Osteocyte (in vitro differentiated cells): ENCODE measurements around the gene MGARP. TPM values are rescaled to one million over a fixed set of nuclear protein-coding genes. Genes with fewer than 3 reads are reported as not detected.

Source experiments
- DNase-seq: peaks from one replicate; pipeline ENCODE4 v3.0.0; 2021; ENCODE audit warnings: mixed read lengths; ENCODE audit not compliant: unreplicated experiment; ENCODE audit errors: extremely low spot score
- H3K27ac Mint-ChIP-seq: one replicate; pipeline ENCODE4 v1.8.0; 2021; ENCODE audit warnings: mild to moderate bottlenecking, mixed read lengths; ENCODE audit not compliant: unreplicated experiment
- H3K27me3 Mint-ChIP-seq: one replicate; pipeline ENCODE4 v1.8.0; 2021; ENCODE audit warnings: mixed read lengths; ENCODE audit not compliant: unreplicated experiment
- H3K36me3 Mint-ChIP-seq: one replicate; pipeline ENCODE4 v1.8.0; 2021; ENCODE audit warnings: mixed read lengths; ENCODE audit not compliant: unreplicated experiment
- H3K4me1 Mint-ChIP-seq: one replicate; pipeline ENCODE4 v1.8.0; 2021; ENCODE audit warnings: mixed read lengths; ENCODE audit not compliant: unreplicated experiment
- H3K4me3 Mint-ChIP-seq: one replicate; pipeline ENCODE4 v1.8.0; 2021; ENCODE audit warnings: mild to moderate bottlenecking, moderate library complexity, mixed read lengths; ENCODE audit not compliant: unreplicated experiment
- H3K9me3 Mint-ChIP-seq: one replicate; pipeline ENCODE4 v1.8.0; 2021; ENCODE audit warnings: mixed read lengths; ENCODE audit not compliant: unreplicated experiment
- total RNA-seq: library from RNA; stranded (reverse); gene quantifications from 2 replicates; pipeline ENCODE4 v1.2.1, GENCODE V29; 2021
- TF ChIP-seq, protein P1 (sequence below): fragments of 200-600 bp; sonication (generic); IDR thresholded peaks from 2 replicates; pipeline ENCODE4 v1.5.0; 2021; ENCODE audit warnings: antibody characterized with exemption, mild to moderate bottlenecking, moderate library complexity

MGARP gene
- total RNA-seq, 1 donor from 2014 or later, result 5.2 TPM

DNA sequence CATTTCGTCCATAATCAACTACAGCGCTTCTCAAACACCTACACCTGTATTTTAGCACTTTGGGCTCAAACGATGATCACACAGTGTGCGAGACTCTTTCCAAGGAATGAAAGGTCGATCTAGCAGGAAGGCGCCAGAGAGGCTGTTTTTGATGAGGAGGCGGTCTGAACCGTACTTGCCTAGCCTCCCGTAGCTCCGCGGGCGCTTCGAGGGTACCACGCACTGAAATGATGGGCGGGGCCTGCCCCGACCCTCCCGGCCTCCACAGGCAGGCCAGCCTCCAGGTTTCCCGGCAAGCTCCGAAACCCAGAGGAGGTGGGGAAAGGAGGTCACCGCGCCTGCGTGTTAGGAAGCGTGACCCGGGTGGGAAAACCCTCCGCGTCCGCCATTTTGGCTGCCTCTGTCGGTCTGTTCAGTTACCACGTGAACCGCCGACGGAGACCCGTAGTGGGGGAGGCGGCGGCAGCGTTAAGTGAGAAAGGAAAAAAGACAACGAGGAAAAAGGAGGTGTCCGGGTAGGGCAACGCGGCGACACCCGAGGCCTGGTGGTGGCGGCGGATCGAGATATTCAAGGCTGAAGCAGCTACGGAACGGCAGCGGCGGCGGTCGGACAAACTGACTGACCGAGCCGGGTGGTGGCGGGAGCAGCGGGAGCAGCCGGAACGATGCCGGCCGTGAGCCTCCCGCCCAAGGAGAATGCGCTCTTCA, 21.2 kb upstream of the MGARP start, which contains the start of gene NAA15:
Gene NAA15 (plus strand): TSS at position 393 of the 708 bp plus-strand sequence. CDS start 273 bp downstream, at position 666.
- Mint-ChIP-seq H3K9me3 (peaks cover 3% of the 10 kb centered on the region), H3K27ac (peak within 1 kb of the TSS; percentile 99), H3K4me3 (peak within 1 kb of the TSS; percentile 100), H3K4me1 (peaks cover 31% of the 10 kb centered on the region), H3K27me3 (no peaks in the 10 kb centered on the region), H3K36me3 (peaks cover 3% of the 10 kb centered on the region)
- peak; percentile 99 for DNase-seq
- TF ChIP-seq, protein P1, sequence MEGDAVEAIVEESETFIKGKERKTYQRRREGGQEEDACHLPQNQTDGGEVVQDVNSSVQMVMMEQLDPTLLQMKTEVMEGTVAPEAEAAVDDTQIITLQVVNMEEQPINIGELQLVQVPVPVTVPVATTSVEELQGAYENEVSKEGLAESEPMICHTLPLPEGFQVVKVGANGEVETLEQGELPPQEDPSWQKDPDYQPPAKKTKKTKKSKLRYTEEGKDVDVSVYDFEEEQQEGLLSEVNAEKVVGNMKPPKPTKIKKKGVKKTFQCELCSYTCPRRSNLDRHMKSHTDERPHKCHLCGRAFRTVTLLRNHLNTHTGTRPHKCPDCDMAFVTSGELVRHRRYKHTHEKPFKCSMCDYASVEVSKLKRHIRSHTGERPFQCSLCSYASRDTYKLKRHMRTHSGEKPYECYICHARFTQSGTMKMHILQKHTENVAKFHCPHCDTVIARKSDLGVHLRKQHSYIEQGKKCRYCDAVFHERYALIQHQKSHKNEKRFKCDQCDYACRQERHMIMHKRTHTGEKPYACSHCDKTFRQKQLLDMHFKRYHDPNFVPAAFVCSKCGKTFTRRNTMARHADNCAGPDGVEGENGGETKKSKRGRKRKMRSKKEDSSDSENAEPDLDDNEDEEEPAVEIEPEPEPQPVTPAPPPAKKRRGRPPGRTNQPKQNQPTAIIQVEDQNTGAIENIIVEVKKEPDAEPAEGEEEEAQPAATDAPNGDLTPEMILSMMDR, result no peak

DNA sequence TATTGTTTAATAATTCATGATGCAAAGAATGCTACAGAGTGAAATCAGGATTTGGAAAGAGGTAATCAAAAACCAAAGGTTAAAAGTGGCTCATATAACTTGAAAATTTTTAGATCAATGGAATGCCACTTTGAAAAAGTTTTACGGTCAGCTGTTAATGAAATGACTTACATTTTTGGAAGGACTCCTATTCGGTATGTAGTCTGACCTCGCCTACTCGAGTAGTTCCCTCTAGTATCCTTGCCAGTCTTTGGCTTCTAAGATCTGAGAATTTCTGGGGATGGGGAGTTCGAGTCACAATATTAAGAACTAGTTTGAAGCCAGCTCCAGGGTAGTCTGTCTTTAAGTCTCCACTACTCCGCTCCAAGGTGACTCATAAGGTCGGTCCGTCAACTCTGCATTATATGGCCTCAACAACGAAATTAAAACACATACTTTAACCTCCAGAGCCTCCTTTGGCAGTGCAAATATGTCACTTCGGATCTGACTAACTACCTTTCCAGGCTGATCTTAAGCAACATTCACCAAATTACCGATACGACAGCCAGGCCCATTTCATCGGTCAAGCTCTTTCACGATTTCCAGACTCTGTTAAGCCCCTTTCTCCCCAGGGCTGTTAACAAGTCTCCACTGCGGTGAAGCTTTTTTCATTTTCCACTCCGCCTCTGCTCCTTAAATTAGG, 20.5 kb upstream of the MGARP start:
- H3K27ac Mint-ChIP-seq, result peak overlapping the region; percentile 99
- peak overlapping the region; percentile 100 for H3K4me3 Mint-ChIP-seq
- TF ChIP-seq, protein P1, result no peak
- peaks cover 3% of the 10 kb centered on the region for H3K36me3 Mint-ChIP-seq
- no peaks in the 10 kb centered on the region for H3K27me3 Mint-ChIP-seq
- DNase-seq, result peak; percentile 19
- peaks cover 3% of the 10 kb centered on the region for H3K9me3 Mint-ChIP-seq
- H3K4me1 Mint-ChIP-seq, result peaks cover 38% of the 10 kb centered on the region

DNA sequence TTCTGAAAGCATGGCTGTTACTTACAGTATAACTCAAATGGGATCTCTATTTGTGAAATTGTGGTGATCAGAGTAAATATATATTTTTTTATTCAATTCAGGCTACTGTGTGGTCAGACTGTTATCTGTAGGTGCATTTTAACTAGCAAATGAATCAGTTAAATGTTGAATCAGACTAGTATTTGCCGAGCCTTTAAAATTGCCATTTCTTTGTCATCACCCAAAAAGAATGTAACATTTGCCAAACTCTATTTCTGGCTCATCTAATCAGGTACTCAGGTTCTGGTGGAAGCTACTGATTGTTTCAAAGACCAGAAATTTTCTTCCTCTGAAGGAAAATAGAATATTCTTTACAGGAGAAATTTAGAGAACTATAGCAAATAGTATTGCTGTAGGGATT, 19.5 kb upstream of the MGARP start:
- H3K4me3 Mint-ChIP-seq, result peak overlapping the region; percentile 100
- peaks cover 43% of the 10 kb centered on the region for H3K4me1 Mint-ChIP-seq
- H3K36me3 Mint-ChIP-seq, result no peaks in the 10 kb centered on the region
- TF ChIP-seq, protein P1, result no peak
- no peaks in the 10 kb centered on the region for H3K27me3 Mint-ChIP-seq
- H3K9me3 Mint-ChIP-seq, result no peaks in the 10 kb centered on the region
- no peak for DNase-seq
- H3K27ac Mint-ChIP-seq, result peak overlapping the region; percentile 99

DNA sequence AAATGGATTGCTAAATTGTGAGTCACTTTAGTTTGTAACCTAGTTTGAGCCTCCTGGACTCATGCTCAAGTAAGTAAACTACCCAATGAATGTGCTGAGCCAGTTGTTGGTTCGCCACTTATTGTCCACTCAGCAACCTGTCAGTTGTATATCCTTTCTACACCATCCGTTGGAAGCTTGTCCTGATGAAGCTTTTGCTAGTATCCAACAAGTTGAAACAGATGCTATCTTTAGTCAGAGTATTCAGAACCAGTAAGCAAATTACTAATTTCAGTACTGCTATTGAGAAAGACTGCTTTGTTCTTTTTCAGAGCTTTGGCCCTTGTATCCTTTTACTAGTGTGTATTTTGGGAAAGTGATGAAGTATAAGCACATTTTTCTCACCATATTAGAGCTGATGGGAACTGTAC, 17.0 kb upstream of the MGARP start:
- DNase-seq, result no peak
- H3K4me1 Mint-ChIP-seq, result peaks cover 29% of the 10 kb centered on the region
- H3K27me3 Mint-ChIP-seq, result no peaks in the 10 kb centered on the region
- peaks cover 4% of the 10 kb centered on the region for H3K36me3 Mint-ChIP-seq
- no peak overlapping the region for H3K27ac Mint-ChIP-seq
- H3K4me3 Mint-ChIP-seq, result no peak overlapping the region
- H3K9me3 Mint-ChIP-seq, result no peaks in the 10 kb centered on the region
- TF ChIP-seq, protein P1, result no peak

DNA sequence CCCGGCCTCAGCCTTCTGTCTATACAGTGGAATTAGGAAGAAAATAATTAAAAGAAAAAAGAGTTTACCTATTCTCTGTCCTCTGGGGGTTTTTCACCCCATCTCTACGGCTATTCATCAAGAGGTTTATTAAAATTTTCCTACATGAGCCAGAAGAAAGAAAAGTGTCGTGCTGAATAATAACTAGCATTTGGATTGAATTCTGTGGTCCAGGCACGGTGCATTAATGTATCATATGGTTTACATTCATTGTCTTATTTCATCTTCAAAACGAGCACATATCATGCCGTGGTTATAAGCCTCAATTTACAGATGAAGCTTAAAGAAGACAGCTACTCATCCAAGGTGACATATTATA, 15.9 kb upstream of the MGARP start:
- no peaks in the 10 kb centered on the region for H3K9me3 Mint-ChIP-seq
- no peaks in the 10 kb centered on the region for H3K27me3 Mint-ChIP-seq

More for the DNA sequence above, 15.9 kb upstream of the MGARP start:
- peak overlapping the region; percentile 96 for H3K27ac Mint-ChIP-seq
- H3K4me1 Mint-ChIP-seq, result peaks cover 29% of the 10 kb centered on the region
- no peak for DNase-seq
- TF ChIP-seq, protein P1, result no peak
- peaks cover 6% of the 10 kb centered on the region for H3K36me3 Mint-ChIP-seq
- H3K4me3 Mint-ChIP-seq, result peak overlapping the region; percentile 95
